PC-3 (cell line): ENCODE measurements around the gene ISCA2. TPM values are rescaled to one million over a fixed set of nuclear protein-coding genes. Genes with fewer than 3 reads are reported as not detected.
"Not testable (repeated sequence)": the region's sequence is repeated elsewhere in the genome, so short reads cannot be mapped to it uniquely, and the experiment has no call there.

Source experiments
- ATAC-seq: fragments of 200-7000 bp; cut with Tn5 transposase; 2 replicates; pipeline ENCODE4 v1.9.1; 2020; ENCODE audit warnings: mild to moderate bottlenecking, moderate library complexity
- Bru-seq: library from RNA; stranded (reverse); fragments of 400-500 nt; gene quantifications from one replicate; lab custom pipeline; 2021; lab: Mats Ljungman, UMichigan
- BruChase-seq, 2 experiments: library from RNA; stranded (reverse); fragments of 400-500 nt; gene quantifications; one replicate each; lab custom pipeline; 2021; lab: Mats Ljungman, UMichigan
- BruUV-seq: library from RNA; stranded (reverse); fragments of 400-500 nt; replicated peaks from 2 replicates; lab custom pipeline; 2021; lab: Mats Ljungman, UMichigan
- CTCF ChIA-PET: fragments of 300-600 bp; sonication (Branson Sonifier 250); formaldehyde crosslinking; loops from one replicate; lab custom pipeline; 2022; ENCODE audit warnings: antibody characterized with exemption; lab: Charles Lee
- POLR2A ChIA-PET: fragments of 300-600 bp; sonication (Branson Sonifier 250); formaldehyde crosslinking; loops from one replicate; lab custom pipeline; 2022; ENCODE audit warnings: antibody characterized with exemption; ENCODE audit not compliant: unreplicated experiment; lab: Charles Lee
- DNase-seq: peaks from one replicate; pipeline ENCODE4 v3.0.0-alpha.2; 2015
- H2AFZ ChIP-seq: fragments of 300-600 bp; sonication (generic); 2 replicates; pipeline ENCODE4 v1.6.0; 2016; ENCODE audit warnings: antibody characterized with exemption, low read length
- H3F3A ChIP-seq: fragments of 300-600 bp; sonication (generic); one replicate; pipeline ENCODE4 v1.6.0; 2017; ENCODE audit warnings: antibody characterized with exemption, low read length, control low read depth, mild to moderate bottlenecking; ENCODE audit not compliant: unreplicated experiment
- H3K27ac ChIP-seq: fragments of 300-600 bp; sonication (generic); 2 replicates; pipeline ENCODE4 v1.5.1; 2016; ENCODE audit warnings: mild to moderate bottlenecking, low read length
- H3K27me3 ChIP-seq: fragments of 300-600 bp; sonication (generic); 2 replicates; pipeline ENCODE4 v1.6.1; 2016; ENCODE audit warnings: low read length, mixed read lengths
- H3K36me3 ChIP-seq: fragments of 300-600 bp; sonication (generic); 2 replicates; pipeline ENCODE4 v1.6.1; 2016; ENCODE audit warnings: low read depth, mixed run types, low read length, mixed read lengths
- H3K4me1 ChIP-seq: fragments of 300-600 bp; sonication (generic); 2 replicates; pipeline ENCODE4 v1.5.1; 2016; ENCODE audit warnings: low read length; ENCODE audit not compliant: insufficient read depth
- H3K4me2 ChIP-seq: fragments of 300-600 bp; sonication (generic); 2 replicates; pipeline ENCODE4 v1.6.0; 2016; ENCODE audit warnings: low read length
- H3K4me3 ChIP-seq: fragments of 300-600 bp; sonication (generic); 2 replicates; pipeline ENCODE4 v1.5.1; 2016; ENCODE audit warnings: mild to moderate bottlenecking, low read length, mixed read lengths
- H3K79me2 ChIP-seq: fragments of 300-600 bp; sonication (generic); 2 replicates; pipeline ENCODE4 v1.6.1; 2017; ENCODE audit warnings: low read length, mixed read lengths
- H3K9ac ChIP-seq: fragments of 300-600 bp; sonication (generic); 2 replicates; pipeline ENCODE4 v1.6.0; 2016; ENCODE audit warnings: mild to moderate bottlenecking, low read length
- H3K9me2 ChIP-seq: fragments of 300-600 bp; sonication (generic); replicated peaks from 2 replicates; pipeline ENCODE4 v1.6.1; 2016; ENCODE audit warnings: mixed run types, low read length, mixed read lengths
- H3K9me3 ChIP-seq: fragments of 300-600 bp; sonication (generic); 2 replicates; pipeline ENCODE4 v1.6.1; 2016; ENCODE audit warnings: low read length, mixed read lengths
- H4K20me1 ChIP-seq: fragments of 300-600 bp; sonication (generic); 2 replicates; pipeline ENCODE4 v1.6.1; 2016; ENCODE audit warnings: low read length, mixed read lengths
- EZH2 ChIP-seq: fragments of 300-600 bp; sonication (generic); IDR thresholded peaks from one replicate; pipeline ENCODE4 v1.6.1; 2017; ENCODE audit warnings: antibody characterized with exemption, mild to moderate bottlenecking, low read length; ENCODE audit not compliant: unreplicated experiment
- EZH2phosphoT487 ChIP-seq: fragments of 300-600 bp; sonication (generic); IDR thresholded peaks from 2 replicates; pipeline ENCODE4 v1.6.1; 2018; ENCODE audit warnings: mild to moderate bottlenecking, antibody characterized with exemption, low read length, borderline replicate concordance
- intact Hi-C: fragments of 100-400 bp; cut with micrococcal nuclease; formaldehyde crosslinking; loops from 2 replicates; pipeline ENCODE4 v1.9.0; 2023
- long read RNA-seq: library from polyadenylated mRNA; unstranded; transcript quantifications from one replicate; pipeline ENCODE4 v2.0.0, GENCODE V29; 2021; ENCODE audit not compliant: unreplicated experiment
- total RNA-seq: library from RNA; depleted of rRNA; stranded (reverse); fragments of >200 nt; gene quantifications from 2 replicates; pipeline ENCODE4 v1.2.3, GENCODE V29; 2014; rRNA removed
- TF ChIP-seq, protein P1 (sequence below): fragments of 300-600 bp; sonication (generic); conservative IDR thresholded peaks from 2 replicates; pipeline ENCODE4 v1.5.1; 2017; ENCODE audit warnings: antibody characterized with exemption, low read depth, mild to moderate bottlenecking, low read length

Gene ISCA2, protein sequence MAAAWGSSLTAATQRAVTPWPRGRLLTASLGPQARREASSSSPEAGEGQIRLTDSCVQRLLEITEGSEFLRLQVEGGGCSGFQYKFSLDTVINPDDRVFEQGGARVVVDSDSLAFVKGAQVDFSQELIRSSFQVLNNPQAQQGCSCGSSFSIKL
- 30.1 and 32.3 TPM in 2 replicates for total RNA-seq
- percentile 82 among the genes with signal in this experiment for Bru-seq, nascent RNA
- percentile 85 among the genes with signal in this experiment for BruChase-seq, experiment 1, labeled RNA remaining after a 6-hour chase
- BruChase-seq, experiment 2, labeled RNA remaining after a 2-hour chase = percentile 83 among the genes with signal in this experiment
- long read RNA-seq, transcript ISCA2-204 (4 exons, 2,626 nt) = major isoform, 54 of 73 reads
- long read RNA-seq, partial matches to known transcripts = 3 of 73 reads
- long read RNA-seq, other reads (novel, unspliced or antisense) = 14 of 73 reads

DNA sequence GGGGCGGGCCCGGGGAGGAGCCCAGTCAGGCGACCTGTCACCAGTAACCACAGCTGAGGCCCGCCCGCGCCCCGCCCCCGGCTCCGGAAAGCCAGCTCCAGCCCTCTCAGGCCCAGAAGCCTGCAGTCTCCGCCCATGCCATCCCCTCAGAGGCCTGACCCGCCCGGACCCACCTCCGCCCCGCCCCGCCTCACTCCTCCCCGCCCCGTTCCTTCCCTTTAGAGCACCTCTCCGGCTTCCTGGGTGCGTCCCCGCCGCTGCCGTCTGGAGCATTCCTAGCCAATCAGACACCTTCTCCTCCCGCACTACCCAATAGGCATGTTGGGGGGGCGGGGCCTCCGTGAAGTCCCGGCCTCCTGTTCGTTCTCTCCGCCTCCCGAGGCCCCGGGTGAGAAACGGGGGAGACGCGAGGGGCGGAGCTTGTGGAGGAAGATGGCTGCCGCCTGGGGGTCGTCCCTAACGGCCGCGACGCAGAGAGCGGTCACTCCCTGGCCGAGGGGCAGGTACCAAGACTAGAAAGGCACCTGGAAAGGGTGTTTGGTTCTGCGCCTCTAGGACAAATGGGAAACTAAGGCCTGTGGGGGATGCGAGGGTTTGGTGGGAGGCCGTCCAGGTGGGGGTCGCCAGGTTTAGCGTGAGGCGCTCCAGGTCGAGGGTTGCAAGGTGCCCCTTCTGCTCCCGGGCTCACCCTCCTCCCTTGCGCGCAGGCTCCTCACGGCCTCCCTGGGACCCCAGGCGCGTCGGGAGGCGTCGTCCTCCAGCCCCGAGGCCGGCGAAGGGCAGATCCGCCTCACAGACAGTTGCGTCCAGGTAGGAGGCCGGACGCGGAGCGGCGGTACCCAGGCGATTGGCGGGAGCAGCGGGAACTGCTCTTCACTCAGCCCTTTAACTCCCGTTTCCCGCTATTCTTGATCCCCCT, at the start of gene ISCA2:
Gene ISCA2, plus strand, starts transcription at position 423 of the 919 bp plus-strand sequence. Its CDS starts 10 bp downstream, at position 433.
- DNase-seq (peak; percentile 99), ATAC-seq (peak; percentile 89)
- Histone ChIP-seq H3K36me3 (no peaks in the 10 kb centered on the region), H2AFZ (peak within 1 kb of the TSS; percentile 98), H3F3A (peaks cover 4% of the 10 kb centered on the region), H3K4me3 (peak within 1 kb of the TSS; percentile 93), H3K9me2 (no peaks in the 10 kb centered on the region), H3K27ac (peak within 1 kb of the TSS; percentile 19; the same call in 1 of the 2 replicates), H3K4me1 (peaks cover 46% of the 10 kb centered on the region), H3K9ac (peak within 1 kb of the TSS; percentile 84), H4K20me1 (no peaks in the 10 kb centered on the region), H3K27me3 (no peaks in the 10 kb centered on the region), H3K9me3 (no peaks in the 10 kb centered on the region), H3K79me2 (peaks cover 59% of the 10 kb centered on the region), H3K4me2 (peak within 1 kb of the TSS; percentile 97)
- POLR2A ChIA-PET = interaction anchor here (0.5 to 1.0 kb wide), 8 partner anchors 30 to 324 kb away, joined by 3 to 5 read pairs (median 4); no protein-coding TSS in a partner anchor
- intact Hi-C loops = loop anchor here (1.0 to 5.0 kb wide), 2 partner anchors 78 to 124 kb away; no protein-coding TSS in a partner anchor
- CTCF ChIA-PET = interaction anchor here (0.6 to 0.9 kb wide), 4 partner anchors 9 to 177 kb away, joined by 3 to 6 read pairs (median 6); no protein-coding TSS in a partner anchor
- no TSS peak for BruUV-seq
- TF ChIP-seq, protein P1, sequence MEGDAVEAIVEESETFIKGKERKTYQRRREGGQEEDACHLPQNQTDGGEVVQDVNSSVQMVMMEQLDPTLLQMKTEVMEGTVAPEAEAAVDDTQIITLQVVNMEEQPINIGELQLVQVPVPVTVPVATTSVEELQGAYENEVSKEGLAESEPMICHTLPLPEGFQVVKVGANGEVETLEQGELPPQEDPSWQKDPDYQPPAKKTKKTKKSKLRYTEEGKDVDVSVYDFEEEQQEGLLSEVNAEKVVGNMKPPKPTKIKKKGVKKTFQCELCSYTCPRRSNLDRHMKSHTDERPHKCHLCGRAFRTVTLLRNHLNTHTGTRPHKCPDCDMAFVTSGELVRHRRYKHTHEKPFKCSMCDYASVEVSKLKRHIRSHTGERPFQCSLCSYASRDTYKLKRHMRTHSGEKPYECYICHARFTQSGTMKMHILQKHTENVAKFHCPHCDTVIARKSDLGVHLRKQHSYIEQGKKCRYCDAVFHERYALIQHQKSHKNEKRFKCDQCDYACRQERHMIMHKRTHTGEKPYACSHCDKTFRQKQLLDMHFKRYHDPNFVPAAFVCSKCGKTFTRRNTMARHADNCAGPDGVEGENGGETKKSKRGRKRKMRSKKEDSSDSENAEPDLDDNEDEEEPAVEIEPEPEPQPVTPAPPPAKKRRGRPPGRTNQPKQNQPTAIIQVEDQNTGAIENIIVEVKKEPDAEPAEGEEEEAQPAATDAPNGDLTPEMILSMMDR = no peak
- TF ChIP-seq EZH2 = no peak
- no peak for TF ChIP-seq EZH2phosphoT487

DNA sequence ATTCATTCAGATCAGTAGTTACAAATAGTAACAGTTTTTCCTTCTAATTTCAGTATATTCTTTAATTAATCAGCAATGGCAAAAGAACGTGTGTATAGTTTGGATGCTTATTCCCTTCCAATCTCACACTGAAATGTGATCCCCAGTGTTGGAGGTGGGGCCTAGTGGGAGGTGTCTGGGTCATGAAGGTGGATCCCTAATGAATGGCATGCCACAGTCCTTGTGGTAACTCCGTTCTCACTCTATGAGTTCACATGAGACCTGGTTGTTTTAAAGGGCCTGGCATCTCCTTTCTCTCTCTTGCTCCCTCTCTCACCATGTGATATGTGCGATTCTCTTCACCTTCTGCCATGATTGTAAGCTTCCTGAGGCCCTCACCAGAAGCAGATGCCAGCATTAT, 48.7 kb upstream of the ISCA2 start:
- Histone ChIP-seq H4K20me1 (no peaks in the 10 kb centered on the region), H3K4me1 (no peaks in the 10 kb centered on the region), H3K9ac (no peak overlapping the region), H3K79me2 (no peaks in the 10 kb centered on the region), H3K4me2 (no peak overlapping the region), H3K36me3 (no peaks in the 10 kb centered on the region), H3F3A (no peaks in the 10 kb centered on the region), H3K9me2 (no peaks in the 10 kb centered on the region), H3K4me3 (no peak overlapping the region), H3K9me3 (no peaks in the 10 kb centered on the region), H3K27me3 (peaks cover 42% of the 10 kb centered on the region), H2AFZ (no peak overlapping the region), H3K27ac (no peak overlapping the region)
- POLR2A ChIA-PET = no interaction called here
- no peak for DNase-seq
- intact Hi-C loops = no loop called here
- no TSS peak for BruUV-seq
- CTCF ChIA-PET = no interaction called here
- TF ChIP-seq, protein P1 = no peak
- TF ChIP-seq EZH2 (no peak), EZH2phosphoT487 (no peak)
- 0 out of 2 replicates have a peak, but pooled peaks have one; percentile 18 for ATAC-seq

DNA sequence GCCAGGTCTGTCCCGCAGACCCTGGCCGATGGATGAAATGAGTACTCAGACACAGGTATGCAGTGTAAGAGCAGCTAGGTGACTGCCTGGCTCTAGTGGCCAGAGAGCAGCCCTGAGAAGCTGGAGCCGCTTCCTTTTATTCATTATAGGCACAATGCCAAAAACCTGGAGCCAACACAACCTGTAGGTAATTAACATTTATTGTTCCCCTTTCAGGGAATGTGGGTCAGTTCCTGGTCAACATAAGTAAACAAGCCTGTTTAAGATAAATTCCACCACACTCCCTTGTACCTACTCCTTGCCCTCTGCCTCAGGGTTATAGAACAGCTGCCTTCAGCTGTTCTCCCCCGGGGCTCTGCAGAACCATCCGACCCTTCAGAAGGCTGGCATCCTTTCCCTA, 39.2 kb upstream of the ISCA2 start:
- BruUV-seq, H3K9me2 ChIP-seq, CTCF ChIA-PET, ATAC-seq, H3K79me2 ChIP-seq, H3K4me1 ChIP-seq, H4K20me1 ChIP-seq, H2AFZ ChIP-seq, DNase-seq, H3F3A ChIP-seq, H3K27ac ChIP-seq, H3K36me3 ChIP-seq, H3K9me3 ChIP-seq, H3K4me3 ChIP-seq, H3K9ac ChIP-seq, H3K4me2 ChIP-seq, intact Hi-C loops, POLR2A ChIA-PET: not testable (repeated sequence)
- peaks cover 23% of the 10 kb centered on the region for H3K27me3 ChIP-seq
